WTC11 (cell line): ENCODE measurements around the gene TMEM256.

Experiments used
- CTCF ChIP-seq: fragments of 200-600 bp; IDR thresholded peaks from 2 replicates; pipeline ENCODE4 v1.8.0; 2022; ENCODE audit warnings: antibody characterized with exemption
- FOXP1 ChIP-seq: sonication (generic); formaldehyde crosslinking; IDR thresholded peaks from 2 replicates; pipeline ENCODE4 v1.8.0; 2022; ENCODE audit warnings: missing genetic modification reagents, mild to moderate bottlenecking, moderate library complexity, borderline replicate concordance
- GABPB1 ChIP-seq: sonication (generic); formaldehyde crosslinking; IDR thresholded peaks from 2 replicates; pipeline ENCODE4 v1.8.1; 2023; ENCODE audit warnings: mild to moderate bottlenecking, missing genetic modification reagents
- MAX ChIP-seq: sonication (generic); formaldehyde crosslinking; IDR thresholded peaks from 2 replicates; pipeline ENCODE4 v1.8.0; 2022; ENCODE audit warnings: mild to moderate bottlenecking, missing genetic modification reagents
- SMAD3 ChIP-seq: sonication (generic); formaldehyde crosslinking; IDR thresholded peaks from 2 replicates; pipeline ENCODE4 v1.8.0; 2022; ENCODE audit warnings: missing genetic modification reagents, mild to moderate bottlenecking, borderline replicate concordance
- TP53 ChIP-seq: sonication (generic); formaldehyde crosslinking; IDR thresholded peaks from 2 replicates; pipeline ENCODE4 v1.8.1; 2023; ENCODE audit warnings: mild to moderate bottlenecking, missing genetic modification reagents
- ZBTB43 ChIP-seq: sonication (generic); formaldehyde crosslinking; IDR thresholded peaks from 2 replicates; pipeline ENCODE4 v1.8.1; 2023; ENCODE audit warnings: mild to moderate bottlenecking, missing genetic modification reagents

- TF ChIP-seq MAX (CRISPR knock-in tag), result no peak
- TF ChIP-seq CTCF, result no peak
- TF ChIP-seq TP53, result no peak
- no peak for TF ChIP-seq FOXP1
- no peak for TF ChIP-seq GABPB1
- no peak for TF ChIP-seq SMAD3 (CRISPR knock-in tag)
- TF ChIP-seq ZBTB43 (CRISPR knock-in tag), result no peak
These were observed 29.5 kb downstream of the TMEM256 start for GRCh38 chr17:7374353-7374752.
